A375 (cell line): Measurements from ENCODE around the gene VOPP1. TPM values are rescaled to one million over a fixed set of nuclear protein-coding genes. Genes with fewer than 3 reads are reported as not detected.

Experiments used
- total RNA-seq: library from RNA; depleted of rRNA; stranded (reverse); fragments of >200 nt; shearing (Covaris generic); gene quantifications from 2 replicates; pipeline ENCODE4 v1.2.3, GENCODE V29; 2014; rRNA removed

Gene VOPP1, protein sequence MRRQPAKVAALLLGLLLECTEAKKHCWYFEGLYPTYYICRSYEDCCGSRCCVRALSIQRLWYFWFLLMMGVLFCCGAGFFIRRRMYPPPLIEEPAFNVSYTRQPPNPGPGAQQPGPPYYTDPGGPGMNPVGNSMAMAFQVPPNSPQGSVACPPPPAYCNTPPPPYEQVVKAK
- total RNA-seq, result 23.2 and 24.6 TPM in 2 replicates

DNA sequence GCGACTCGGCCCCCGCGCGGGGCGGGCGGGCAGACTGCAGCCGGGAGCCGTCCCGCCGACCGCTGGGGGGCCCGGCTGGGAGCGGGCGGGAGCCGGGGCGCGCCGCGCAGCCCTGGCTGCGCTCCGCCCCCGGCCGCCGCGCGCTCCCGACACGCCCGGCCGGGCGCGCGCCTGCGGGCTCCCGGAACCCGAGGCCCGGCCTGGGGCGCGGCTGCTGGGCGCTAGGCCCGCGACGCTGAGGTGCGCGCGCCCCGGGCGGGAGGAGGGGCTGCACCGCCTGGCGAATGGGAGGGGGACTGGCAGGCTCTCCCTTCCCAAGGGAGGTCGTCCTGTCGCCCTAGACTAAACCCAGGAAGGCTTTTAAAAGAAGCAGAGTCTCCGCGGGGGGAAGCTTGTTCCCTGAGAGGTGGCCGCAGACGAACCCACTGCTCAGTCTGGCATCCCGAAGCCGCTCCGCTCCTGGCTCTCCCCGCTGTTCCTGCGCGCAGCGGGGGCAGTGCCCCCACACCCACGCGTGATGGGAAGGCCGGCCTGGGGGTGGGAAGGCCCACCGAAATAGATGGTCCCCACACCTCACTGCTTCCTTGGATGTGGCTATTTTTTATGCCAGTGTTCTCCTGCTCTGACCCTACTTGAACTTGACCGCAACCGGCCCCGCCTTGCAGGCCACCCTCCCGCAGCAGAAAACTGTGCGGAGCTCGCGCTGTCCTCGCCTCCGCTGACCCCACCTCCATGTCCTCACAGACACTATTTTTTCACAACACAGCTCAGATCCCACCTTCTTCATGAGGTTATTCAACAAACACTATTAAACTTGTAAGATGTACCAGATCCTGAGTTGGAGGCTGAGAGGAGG is at the start of gene VOPP1:
VOPP1 (minus strand) TSS at position 125 of the 856 bp plus-strand sequence. CDS start 178 bp downstream, outside the sequence.

Other genes starting within 250 kb of the VOPP1 start
- 19.5 and 28.6 TPM in 2 replicates for gene LANCL2, start 207.2 kb downstream of the VOPP1 start, total RNA-seq